Right cardiac atrium (tissue), 5 donors: ENCODE measurements around the gene ATP2C1. TPM values are rescaled to one million over a fixed set of nuclear protein-coding genes. Genes with fewer than 3 reads are reported as not detected.
A peak's percentile ranks its signal among the peaks of the same experiment; 100 is the strongest.
"Not testable (repeated sequence)": the region's sequence is repeated elsewhere in the genome, so short reads cannot be mapped to it uniquely, and the experiment has no call there.

ENCODE experiments used
- ATAC-seq, 2 donors: fragments of 200-7000 bp; cut with Tn5 transposase; one replicate each; pipeline versions ENCODE4 v1.8.0 to v1.9.1; 2020; ENCODE audit warnings: moderate library complexity in 2 of 2, mild to moderate bottlenecking in 1 of 2
- DNase-seq, 3 donors: peaks; one replicate each; pipeline ENCODE4 v3.0.0-alpha.2; 2020
- H3K27ac ChIP-seq: one replicate; pipeline ENCODE4 v1.5.1; 2013; ENCODE audit warnings: mild to moderate bottlenecking, low read length, control low read depth, moderate library complexity
- H3K27me3 ChIP-seq: one replicate; pipeline ENCODE4 v1.6.1; 2013; ENCODE audit not compliant: control insufficient read depth, insufficient read depth
- H3K4me1 ChIP-seq: one replicate; pipeline ENCODE4 v1.6.1; 2013; ENCODE audit warnings: low read length; ENCODE audit not compliant: control insufficient read depth, insufficient read depth
- H3K4me3 ChIP-seq: one replicate; pipeline ENCODE4 v1.5.1; 2013; ENCODE audit warnings: low read length, control low read depth
- H3K9me3 ChIP-seq: one replicate; pipeline ENCODE4 v1.6.1; 2013; ENCODE audit warnings: low read length; ENCODE audit not compliant: control insufficient read depth
- whole genome bisulfite sequencing: extraction: QIAGEN DNeasy Blood & Tissue Kit; methylation state at CpG from one replicate; pipeline ENCODE4 v1.1.7; 2013; 5-methylcytosine and 5-hydroxymethylcytosine counted together
- intact Hi-C, 4 donors: fragments of 100-400 bp; cut with DNase I; formaldehyde crosslinking; loops; one replicate each; pipeline versions ENCODE4 v1.11.0 to v1.14.0; 2022 to 2023
- polyA plus RNA-seq: library from polyadenylated mRNA; stranded (reverse); fragments of 200-250 nt; gene quantifications from one replicate; pipeline ENCODE4 v1.2.3, GENCODE V29; 2013
- total RNA-seq, 4 donors: library from RNA; stranded (reverse); fragmentation: NEBNext Ultra II Directional; extraction: Animal tissue kit (Norgen Biotek cat#: 25700); gene quantifications; one replicate each; pipeline ENCODE4 v1.2.1, GENCODE V29; 2021
- donor health status: healthy with polysubstance abuse.
- donor health status: DM: no; HTN: yes; CAD: no.
- donor health status: DM: no; HTN: no; CAD: no.
- donor health status: DM: no; HTN: yes; CAD: no; lungs with severe emphysema.
- donor health status: DM: yes; HTN: yes; CAD: no.

Gene ATP2C1
- total and polyA plus RNA-seq, 5 donors = 33.3 to 59.8 (median 56.6) TPM

GRCh38 chr3:131042271-131042985 lies 148.5 kb downstream of the ATP2C1 start:
- H3K4me3 ChIP-seq, H3K4me1 ChIP-seq, H3K27me3 ChIP-seq, ATAC-seq, H3K9me3 ChIP-seq, intact Hi-C loops, H3K27ac ChIP-seq: not testable (repeated sequence)
- peak in 1 of 3 donors; percentile 31 for DNase-seq
- 80% methylated on average over 10 of the region's 10 CpGs for WGBS

- no peaks in the 10 kb centered on the region for H3K4me1 ChIP-seq
- WGBS = 97% methylated on average over 2 of the region's 2 CpGs
- DNase-seq = no peak
- no peak overlapping the region for H3K27ac ChIP-seq
- intact Hi-C loops = no loop called here
- no peaks in the 10 kb centered on the region for H3K9me3 ChIP-seq
- H3K4me3 ChIP-seq = no peak overlapping the region
- no peaks in the 10 kb centered on the region for H3K27me3 ChIP-seq
- no peak for ATAC-seq
Observed at GRCh38 chr3:131047582-131047981, 153.7 kb downstream of the ATP2C1 start.

GRCh38 chr3:131048030-131048429 lies 154.1 kb downstream of the ATP2C1 start:
- Histone ChIP-seq H3K27me3 (no peaks in the 10 kb centered on the region), H3K4me3 (no peak overlapping the region), H3K27ac (no peak overlapping the region), H3K9me3 (no peaks in the 10 kb centered on the region), H3K4me1 (no peaks in the 10 kb centered on the region)
- intact Hi-C loops = no loop called here
- ATAC-seq (no peak), DNase-seq (peak in 1 of 3 donors; percentile 26)
- 90% methylated on average over 7 of the region's 7 CpGs for WGBS

GRCh38 chr3:131050001-131050400 lies 156.1 kb downstream of the ATP2C1 start:
- Histone ChIP-seq H3K27me3 (no peaks in the 10 kb centered on the region), H3K9me3 (no peaks in the 10 kb centered on the region), H3K27ac (no peak overlapping the region), H3K4me3 (no peak overlapping the region), H3K4me1 (no peaks in the 10 kb centered on the region)
- DNase-seq (no peak), ATAC-seq (no peak)
- intact Hi-C loops = loop anchor here in 1 of 4 donors (10.0 kb wide), 1 partner anchor 985 kb away; the partner anchor contains the start of gene CPNE4
- WGBS = 73% methylated on average over 3 of the region's 3 CpGs

GRCh38 chr3:131053043-131053859 lies 159.4 kb downstream of the ATP2C1 start:
- H3K4me1 ChIP-seq = no peaks in the 10 kb centered on the region
- H3K27me3 ChIP-seq = no peaks in the 10 kb centered on the region
- H3K9me3 ChIP-seq = no peaks in the 10 kb centered on the region
- ATAC-seq (no peak), DNase-seq (no peak)
- 75% methylated on average over 3 of the region's 3 CpGs for WGBS
- H3K27ac ChIP-seq = no peak overlapping the region
- intact Hi-C loops = loop anchor here in 1 of 4 donors (10.0 kb wide), 1 partner anchor 982 kb away; the partner anchor contains the start of gene CPNE4
- no peak overlapping the region for H3K4me3 ChIP-seq

Other genes starting within 250 kb of the ATP2C1 start
- 10 to 100 TPM; 15.1 to 19.0 (median 16.8) TPM for gene PIK3R4, start 147.3 kb upstream of the ATP2C1 start, total RNA-seq
- 24.6 TPM for gene PIK3R4, start 147.3 kb upstream of the ATP2C1 start, polyA plus RNA-seq
- gene ASTE1, start 132.7 kb downstream of the ATP2C1 start, total RNA-seq = 1 to 10 TPM; 3.5 to 5.1 (median 4.7) TPM
- 2.2 TPM for gene ASTE1, start 132.7 kb downstream of the ATP2C1 start, polyA plus RNA-seq
- 1 to 10 TPM; 2.3 to 3.6 (median 2.6) TPM for gene NEK11, start 132.8 kb downstream of the ATP2C1 start, total RNA-seq
- 1.1 TPM for gene NEK11, start 132.8 kb downstream of the ATP2C1 start, polyA plus RNA-seq